PC-9 (cell line): Measurements from ENCODE around the gene PSMB1.

Experiments used
- CTCF ChIP-seq: fragments of 200-600 bp; sonication (generic); conservative IDR thresholded peaks from 2 replicates; pipeline ENCODE4 v1.6.1; 2017; ENCODE audit warnings: mixed run types, antibody characterized with exemption, mild to moderate bottlenecking, moderate library complexity
- EZH2 ChIP-seq: fragments of 200-600 bp; sonication (generic); IDR thresholded peaks from 2 replicates; pipeline ENCODE4 v1.8.0; 2017; ENCODE audit warnings: antibody characterized with exemption, low read depth

- no peak for TF ChIP-seq CTCF
- TF ChIP-seq EZH2: no peak
These were observed 40.9 kb downstream of the PSMB1 start for GRCh38 chr6:170512249-170512648.
